C4-2B (cell line): ENCODE data around the gene NCOA3.

Experiments
- H3K27ac ChIP-seq: fragments of 450-650 bp; 2 replicates; pipeline ENCODE4 v1.5.1; 2017
- ZFX ChIP-seq: fragments of 450-650 bp; IDR thresholded peaks from 2 replicates; pipeline ENCODE4 v1.6.1; 2017
- TF ChIP-seq, protein P1 (sequence below): fragments of 450-650 bp; conservative IDR thresholded peaks from 2 replicates; pipeline ENCODE4 v1.5.1; 2017; ENCODE audit warnings: mild to moderate bottlenecking

Gene NCOA3

DNA sequence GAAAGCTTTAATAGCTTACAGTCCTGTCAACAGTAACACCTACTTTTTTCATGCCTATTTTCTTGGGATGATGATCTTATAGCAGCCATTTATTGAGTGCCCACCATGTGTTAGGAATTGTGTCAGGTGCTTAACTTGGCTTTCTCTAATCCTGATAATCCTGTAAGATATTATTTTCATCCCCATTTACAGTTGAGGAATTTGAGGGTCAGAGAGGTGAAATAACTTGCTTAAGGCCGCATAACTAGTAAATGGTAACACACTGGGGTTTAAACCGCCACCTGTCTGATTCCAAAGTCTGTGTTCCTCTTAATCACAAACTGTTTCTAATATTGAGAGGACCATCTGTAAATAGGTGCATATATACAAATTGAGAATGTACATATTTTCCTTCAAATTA, 55.5 kb downstream of the NCOA3 start:
- TF ChIP-seq ZFX, result no peak
- TF ChIP-seq, protein P1, sequence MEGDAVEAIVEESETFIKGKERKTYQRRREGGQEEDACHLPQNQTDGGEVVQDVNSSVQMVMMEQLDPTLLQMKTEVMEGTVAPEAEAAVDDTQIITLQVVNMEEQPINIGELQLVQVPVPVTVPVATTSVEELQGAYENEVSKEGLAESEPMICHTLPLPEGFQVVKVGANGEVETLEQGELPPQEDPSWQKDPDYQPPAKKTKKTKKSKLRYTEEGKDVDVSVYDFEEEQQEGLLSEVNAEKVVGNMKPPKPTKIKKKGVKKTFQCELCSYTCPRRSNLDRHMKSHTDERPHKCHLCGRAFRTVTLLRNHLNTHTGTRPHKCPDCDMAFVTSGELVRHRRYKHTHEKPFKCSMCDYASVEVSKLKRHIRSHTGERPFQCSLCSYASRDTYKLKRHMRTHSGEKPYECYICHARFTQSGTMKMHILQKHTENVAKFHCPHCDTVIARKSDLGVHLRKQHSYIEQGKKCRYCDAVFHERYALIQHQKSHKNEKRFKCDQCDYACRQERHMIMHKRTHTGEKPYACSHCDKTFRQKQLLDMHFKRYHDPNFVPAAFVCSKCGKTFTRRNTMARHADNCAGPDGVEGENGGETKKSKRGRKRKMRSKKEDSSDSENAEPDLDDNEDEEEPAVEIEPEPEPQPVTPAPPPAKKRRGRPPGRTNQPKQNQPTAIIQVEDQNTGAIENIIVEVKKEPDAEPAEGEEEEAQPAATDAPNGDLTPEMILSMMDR, result no peak

DNA sequence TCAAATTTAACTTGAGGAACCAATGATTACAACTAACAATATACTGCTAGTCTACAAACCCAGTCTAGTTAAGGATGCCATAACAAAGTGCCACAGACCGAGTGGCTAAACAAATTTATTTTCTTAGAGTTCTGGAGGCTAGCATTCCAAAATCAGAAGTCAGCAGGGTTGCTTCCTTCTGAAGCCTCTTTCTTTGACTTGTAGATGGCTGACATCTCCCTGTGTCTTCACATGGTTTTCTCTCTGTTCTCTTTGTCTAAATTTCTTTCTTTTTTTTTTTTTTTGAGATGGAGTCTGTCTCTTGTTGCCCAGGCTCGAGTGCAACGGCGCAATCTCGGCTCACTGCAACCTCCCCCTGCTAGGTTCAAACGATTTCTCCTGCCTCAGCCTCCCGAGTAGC, 56.1 kb downstream of the NCOA3 start:
- no peak overlapping the region for H3K27ac ChIP-seq
- TF ChIP-seq, protein P1, result no peak
- TF ChIP-seq ZFX, result no peak

More for the DNA sequence above, 55.5 kb downstream of the NCOA3 start:
- no peak overlapping the region for H3K27ac ChIP-seq

DNA sequence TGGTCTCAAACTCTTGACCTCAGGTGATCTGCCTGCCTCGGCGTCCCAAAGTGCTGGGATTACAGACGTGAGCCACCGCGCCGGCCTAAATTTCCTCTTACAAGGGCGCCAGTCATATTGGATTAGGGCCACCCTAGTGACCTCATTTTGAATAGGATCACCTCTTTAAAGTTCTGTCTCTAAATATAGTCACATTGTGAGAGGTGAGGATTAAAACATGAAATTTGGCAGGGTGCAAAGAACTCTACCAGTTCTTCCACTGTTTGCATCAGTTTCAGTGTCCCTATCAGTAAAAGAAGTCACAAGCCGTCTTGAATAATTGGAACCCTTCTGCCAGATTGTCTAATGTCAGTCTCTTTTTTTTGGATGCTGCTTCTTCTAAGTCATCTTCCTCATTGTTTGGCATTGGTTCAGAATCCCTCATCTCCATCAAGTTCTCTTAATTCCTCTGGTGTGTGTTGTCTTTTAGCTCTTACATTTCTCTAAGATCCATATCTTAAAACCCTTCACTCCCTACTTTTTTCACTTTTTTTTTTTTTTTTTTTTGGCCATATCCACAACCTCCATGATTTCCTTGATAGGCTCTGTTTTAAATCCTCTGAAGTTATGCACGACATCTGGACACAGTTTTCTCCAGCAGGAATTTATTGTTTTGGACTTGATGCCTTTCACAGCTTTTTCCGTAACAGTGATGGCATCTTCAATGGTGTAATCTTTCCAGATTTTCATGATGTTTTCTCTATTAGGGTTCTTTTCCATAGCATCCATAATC, 56.8 kb downstream of the NCOA3 start:
- TF ChIP-seq, protein P1, result no peak
- no peak overlapping the region for H3K27ac ChIP-seq

DNA sequence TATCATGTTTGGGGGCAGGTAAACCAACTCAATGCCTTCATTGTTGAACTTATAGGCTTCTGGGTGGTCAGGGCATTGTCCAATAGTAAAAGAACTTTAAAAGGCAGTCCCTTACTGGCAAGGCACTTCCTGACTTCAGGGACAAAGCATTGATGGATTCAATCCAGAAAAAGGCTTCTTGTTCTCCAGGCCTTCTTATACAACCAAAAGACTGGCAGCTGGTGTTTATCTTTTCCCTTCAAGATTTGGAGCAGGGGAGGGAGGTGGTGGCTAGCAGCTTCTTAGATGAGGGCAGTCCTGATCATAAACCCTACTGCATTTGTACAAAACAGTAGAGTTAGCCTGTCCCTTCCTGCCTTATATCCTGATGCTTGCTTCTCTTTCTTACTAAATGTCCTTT, 57.5 kb downstream of the NCOA3 start:
- TF ChIP-seq, protein P1, result no peak
- TF ChIP-seq ZFX, result no peak
- no peak overlapping the region for H3K27ac ChIP-seq

DNA sequence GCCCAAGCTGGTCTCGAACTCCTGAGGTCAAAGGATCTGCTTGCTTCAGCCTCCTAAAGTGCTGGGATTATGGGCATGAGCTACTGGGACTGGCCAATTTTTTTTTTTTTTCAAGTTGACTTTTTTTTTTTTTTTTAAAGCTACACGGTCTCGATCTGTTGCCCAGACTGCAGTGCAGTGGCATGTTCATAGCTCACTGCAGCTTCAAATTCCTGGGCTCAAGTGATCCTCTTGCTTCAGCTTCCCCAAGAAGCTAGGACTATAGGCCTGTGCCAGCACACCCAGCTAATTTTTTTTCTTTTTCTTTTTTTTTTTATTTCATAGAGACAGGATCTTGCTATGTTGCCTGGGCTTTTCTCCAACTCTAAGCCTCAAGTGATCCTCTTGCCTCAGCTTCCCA, 59.5 kb downstream of the NCOA3 start:
- TF ChIP-seq, protein P1, result no peak
- no peak for TF ChIP-seq ZFX
- no peak overlapping the region for H3K27ac ChIP-seq

DNA sequence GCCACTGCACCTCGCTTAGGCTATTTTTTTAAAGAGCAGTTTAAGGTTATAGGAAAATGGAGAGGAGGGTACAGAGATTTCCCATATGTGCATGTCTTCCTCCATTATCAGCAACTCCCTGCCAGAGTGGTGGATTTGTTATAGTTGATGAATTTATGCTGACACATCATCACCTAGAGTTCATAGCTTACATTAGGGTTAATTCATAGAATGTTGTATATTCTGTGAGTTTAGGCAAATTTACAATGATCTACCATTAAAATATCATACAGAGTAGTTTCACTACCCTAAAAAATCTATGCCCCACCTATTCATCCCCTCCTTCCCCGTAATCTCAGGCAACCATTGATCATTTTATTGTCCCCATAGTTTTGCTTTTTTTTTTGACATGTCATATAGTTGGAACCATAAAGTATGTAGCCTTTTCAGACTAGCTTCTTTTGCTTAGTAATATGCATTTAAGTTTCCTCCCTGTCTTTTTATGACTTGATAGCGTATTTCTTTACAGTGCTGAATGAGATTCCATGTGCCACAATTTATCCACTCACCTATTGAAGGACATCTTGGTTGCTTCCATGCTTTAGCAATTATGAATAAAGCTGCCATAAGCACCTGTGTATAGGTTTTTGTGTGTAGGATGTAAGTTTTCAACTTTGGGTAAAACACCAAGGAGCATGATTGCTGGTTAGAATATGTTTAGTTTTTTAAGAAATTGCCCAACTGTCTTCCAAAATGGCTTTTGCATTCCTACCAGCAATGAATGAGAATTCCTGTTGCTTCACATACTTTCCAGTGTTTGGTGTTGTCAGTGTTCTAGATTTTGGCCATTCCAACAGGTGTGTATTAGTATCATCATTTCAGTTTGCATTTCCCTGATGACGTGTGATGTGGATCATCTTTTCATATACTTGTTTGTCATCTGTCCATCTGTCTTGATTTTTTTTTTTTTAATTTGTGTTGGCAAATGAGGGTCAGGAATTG, 60.2 kb downstream of the NCOA3 start:
- TF ChIP-seq ZFX, result no peak
- TF ChIP-seq, protein P1, result no peak
- no peak overlapping the region for H3K27ac ChIP-seq

DNA sequence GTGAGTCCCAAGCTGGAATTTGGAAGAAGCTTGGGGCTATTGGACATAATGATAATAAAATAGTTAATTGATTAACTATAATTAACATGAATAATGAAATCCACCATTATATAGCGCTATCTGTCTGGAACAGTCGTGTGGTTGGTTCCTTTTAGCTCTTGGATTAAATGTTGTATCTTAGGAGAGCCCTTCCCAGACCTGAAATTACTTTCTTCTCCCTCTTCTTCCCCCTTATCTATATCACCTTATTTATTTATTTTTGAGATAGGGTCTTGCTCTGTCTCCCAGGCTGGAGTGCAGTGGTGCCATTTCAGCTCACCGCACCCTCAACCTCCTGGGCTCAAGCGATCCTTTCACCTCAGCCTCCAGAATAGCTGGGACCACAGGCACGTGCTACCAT, 64.6 kb downstream of the NCOA3 start:
- no peak overlapping the region for H3K27ac ChIP-seq
- TF ChIP-seq ZFX, result no peak
- TF ChIP-seq, protein P1, result no peak
